PC-9 (cell line): ENCODE data around the gene HOXD3.

Source experiments
- CTCF ChIP-seq: fragments of 200-600 bp; sonication (generic); conservative IDR thresholded peaks from 2 replicates; pipeline ENCODE4 v1.6.1; 2017; ENCODE audit warnings: mixed run types, antibody characterized with exemption, mild to moderate bottlenecking, moderate library complexity
- EZH2 ChIP-seq: fragments of 200-600 bp; sonication (generic); IDR thresholded peaks from 2 replicates; pipeline ENCODE4 v1.8.0; 2017; ENCODE audit warnings: antibody characterized with exemption, low read depth

- TF ChIP-seq CTCF (no peak), EZH2 (no peak)
These were observed 34.3 kb upstream of the HOXD3 start, which contains the start of gene HOXD9 for GRCh38 chr2:176122683-176123410.
